HepG2 (cell line): Measurements from ENCODE around the gene CTIF. TPM values are rescaled to one million over a fixed set of nuclear protein-coding genes. Genes with fewer than 3 reads are reported as not detected.

Source experiments
- ATAC-seq: fragments of 200-7000 bp; cut with Tn5 transposase; 3 replicates; pipeline ENCODE4 v1.9.1; 2020; ENCODE audit warnings: mild to moderate bottlenecking, moderate library complexity
- BruUV-seq: library from RNA; stranded (reverse); fragments of 400-500 nt; replicated peaks from 2 replicates; lab custom pipeline; 2021; lab: Mats Ljungman, UMichigan
- CTCF ChIA-PET: fragments of 300-600 bp; formaldehyde crosslinking; extraction: SDS; loops from one replicate; lab custom pipeline; 2021; ENCODE audit warnings: low total read pairs, inconsistent platforms, low intra/inter-chr PET ratio; lab: Yijun Ruan, JAX
- POLR2A ChIA-PET: fragments of 350-600 bp; sonication (Branson Sonifier 250); formaldehyde crosslinking; loops from one replicate; lab custom pipeline; 2020; ENCODE audit warnings: antibody characterized with exemption, inconsistent platforms; lab: Yijun Ruan, JAX
- DNase-seq: peaks from one replicate; pipeline ENCODE4 v3.0.0-alpha.2; 2015; ENCODE audit warnings: low spot score
- FAIRE-seq: peaks from 3 replicates; lab custom pipeline; 2011; peaks lifted over from hg19 to GRCh38; lab: Jason Lieb, UNC
- H2AFZ ChIP-seq: one replicate; pipeline ENCODE4 v1.6.1; 2011; ENCODE audit warnings: low read length, inconsistent platforms
- H3K27ac ChIP-seq: fragments of 300-600 bp; 3 replicates; pipeline ENCODE4 v1.8.0; 2011; ENCODE audit warnings: mixed run types, mild to moderate bottlenecking, mixed read lengths, low read length, inconsistent platforms; ENCODE audit not compliant: insufficient read depth; ENCODE audit errors: extremely low read length
- H3K27me3 ChIP-seq, 2 experiments: fragments of 200-600 bp in 1 of 2; 2 replicates in 1 of 2; 3 replicates in 1 of 2; pipeline versions ENCODE4 v1.6.0 to v1.8.0; 2011; ENCODE audit warnings: low read length in 2 of 2, mild to moderate bottlenecking in 2 of 2, moderate library complexity in 2 of 2, inconsistent platforms in 1 of 2; ENCODE audit not compliant: insufficient read depth in 2 of 2, control insufficient read depth in 1 of 2
- H3K36me3 ChIP-seq, 2 experiments: fragments of 200-600 bp in 1 of 2; replicated peaks in 1 of 2; 2 replicates in 1 of 2; 3 replicates in 1 of 2; pipeline versions ENCODE4 v1.5.1 to v1.8.0; 2011; ENCODE audit warnings: low read length in 2 of 2, inconsistent platforms in 1 of 2; ENCODE audit not compliant: insufficient read depth in 2 of 2, control insufficient read depth in 1 of 2
- H3K4me1 ChIP-seq: 2 replicates; pipeline ENCODE4 v1.5.1; 2012; ENCODE audit warnings: low read length, inconsistent platforms; ENCODE audit not compliant: insufficient read depth
- H3K4me2 ChIP-seq: 2 replicates; pipeline ENCODE4 v1.6.0; 2011; ENCODE audit warnings: low read depth, low read length, inconsistent platforms
- H3K4me3 ChIP-seq, 3 experiments: fragments of 200-600 bp in 1 of 3; sonication (generic), shearing (Covaris generic) in 1 of 3; replicated peaks in 1 of 3; 2 replicates each; pipeline ENCODE4 v1.5.1; 2011 to 2016; ENCODE audit warnings: low read length in 3 of 3, inconsistent platforms in 2 of 3, low read depth in 2 of 3, mild to moderate bottlenecking in 2 of 3, control low read depth in 1 of 3, mixed read lengths in 1 of 3; ENCODE audit not compliant: insufficient read depth in 1 of 3
- H3K79me2 ChIP-seq: one replicate; pipeline ENCODE4 v1.6.1; 2011; ENCODE audit warnings: low read length, inconsistent platforms; ENCODE audit not compliant: insufficient read depth
- H3K9ac ChIP-seq: 2 replicates; pipeline ENCODE4 v1.6.0; 2011; ENCODE audit warnings: mild to moderate bottlenecking, low read depth, low read length, inconsistent platforms; ENCODE audit not compliant: insufficient read depth
- H3K9me3 ChIP-seq: 2 replicates; pipeline ENCODE4 v1.5.1; 2012; ENCODE audit warnings: mild to moderate bottlenecking, low read length
- H4K20me1 ChIP-seq: 2 replicates; pipeline ENCODE4 v1.6.0; 2011; ENCODE audit warnings: inconsistent platforms, mild to moderate bottlenecking, low read length, moderate library complexity; ENCODE audit not compliant: insufficient read depth
- CEBPZ ChIP-seq: IDR thresholded peaks from 2 replicates; pipeline ENCODE4 v1.6.1; 2012; ENCODE audit warnings: low read length, improper control_type of control experiment
- HMGXB3 ChIP-seq: sonication (generic); formaldehyde crosslinking; IDR thresholded peaks from 2 replicates; pipeline ENCODE4 v1.4.0; 2020; ENCODE audit warnings: missing genetic modification reagents, borderline replicate concordance
- ISL2 ChIP-seq: sonication (generic); formaldehyde crosslinking; IDR thresholded peaks from 2 replicates; pipeline ENCODE4 v1.5.0; 2020; ENCODE audit warnings: missing genetic modification reagents
- JARID2 ChIP-seq: sonication (generic); formaldehyde crosslinking; IDR thresholded peaks from 2 replicates; pipeline ENCODE4 v1.8.1; 2023; ENCODE audit warnings: missing genetic modification reagents, inconsistent platforms; ENCODE audit not compliant: insufficient replicate concordance
- MAFG ChIP-seq: sonication (generic); formaldehyde crosslinking; IDR thresholded peaks from 2 replicates; pipeline ENCODE4 v1.5.1; 2020; ENCODE audit warnings: mild to moderate bottlenecking, missing genetic modification reagents
- MATR3 ChIP-seq: sonication (generic); formaldehyde crosslinking; IDR thresholded peaks from 2 replicates; pipeline ENCODE4 v1.4.0; 2020; ENCODE audit warnings: missing genetic modification reagents
- MNT ChIP-seq: fragments of 450-650 bp; IDR thresholded peaks from 2 replicates; pipeline ENCODE4 v1.6.1; 2016
- PCBP1 ChIP-seq: fragments of 200-400 bp; formaldehyde crosslinking; IDR thresholded peaks from 2 replicates; pipeline ENCODE4 v1.6.1; 2017; ENCODE audit warnings: mild to moderate bottlenecking, low read depth, low read length, borderline replicate concordance
- PLRG1 ChIP-seq: fragments of 450-650 bp; conservative IDR thresholded peaks from 2 replicates; pipeline ENCODE4 v1.6.1; 2016
- RNF219 ChIP-seq: sonication (generic); formaldehyde crosslinking; IDR thresholded peaks from 2 replicates; pipeline ENCODE4 v1.5.0; 2020; ENCODE audit warnings: mild to moderate bottlenecking, missing genetic modification reagents
- ZNF790 ChIP-seq: sonication (generic); formaldehyde crosslinking; IDR thresholded peaks from 2 replicates; pipeline ENCODE4 v1.8.0; 2022; ENCODE audit warnings: missing genetic modification reagents, mild to moderate bottlenecking, borderline replicate concordance
- ZSCAN30 ChIP-seq: sonication (generic); formaldehyde crosslinking; IDR thresholded peaks from 2 replicates; pipeline ENCODE4 v1.5.0; 2020; ENCODE audit warnings: mild to moderate bottlenecking, missing genetic modification reagents
- WGBS: methylation state at CpG from one replicate; pipeline ENCODE4 v1.1.6; 2017; ENCODE audit warnings: low lambda C conversion rate; 5-methylcytosine and 5-hydroxymethylcytosine counted together
- in situ Hi-C: cut with HindIII; loops from 2 replicates; pipeline ENCODE4 v1.10.0; 2017; ENCODE audit warnings: low pct_unique_long_range_greater_than_20kb; ENCODE audit not compliant: extremely low pct_ligation_motif_present
- intact Hi-C: fragments of 100-400 bp; cut with micrococcal nuclease; formaldehyde crosslinking; loops from one replicate; pipeline ENCODE4 v1.10.0; 2022; ENCODE audit not compliant: unreplicated experiment
- polyA plus RNA-seq, 8 experiments: library from polyadenylated mRNA; depleted of rRNA in 3 of 8; stranded (reverse) in 7 of 8; unstranded in 1 of 8; fragments of >200 nt; fragmentation: Illumina TruSeq in 4 of 8; extraction: Trizol in 4 of 8; gene quantifications; 2 replicates each; pipeline versions ENCODE4 v1.2.1 to v1.2.3, GENCODE V29; 2011 to 2016; ENCODE audit warnings: low read depth in 4 of 8, missing spikeins in 1 of 8, mixed read lengths in 1 of 8; ENCODE audit not compliant: insufficient read depth in 1 of 8
- total RNA-seq, 5 experiments: library from RNA; depleted of rRNA; stranded (reverse); fragments of >200 nt; fragmentation: Illumina TruSeq; extraction: Trizol; gene quantifications; 2 replicates each; pipeline ENCODE4 v1.2.3, GENCODE V29; 2016; ENCODE audit warnings: low read depth in 1 of 5

The CTIF gene
- total and polyA plus RNA-seq, 2 of the 13 experiments (the other 11 are each of a cell fraction or from before 2014, with no cell fraction given): 18.2 to 28.0 TPM

- no peak overlapping the region for H3K4me3 ChIP-seq
- DNase-seq: no peak
- FAIRE-seq: no peak
- TF ChIP-seq MAFG (CRISPR knock-in tag) (no peak), CEBPZ (no peak), HMGXB3 (no peak), RNF219 (CRISPR knock-in tag) (no peak), ISL2 (CRISPR knock-in tag) (no peak), JARID2 (CRISPR knock-in tag) (no peak), MATR3 (CRISPR knock-in tag) (no peak), PLRG1 (no peak), ZSCAN30 (CRISPR knock-in tag) (no peak), PCBP1 (no peak), ZNF790 (no peak), MNT (no peak)
These were observed 14.4 kb downstream of the CTIF start for GRCh38 chr18:48553236-48553635.

More at GRCh38 chr18:48553236-48553635, 14.4 kb downstream of the CTIF start:
- CTCF ChIA-PET: no interaction called here
- Histone ChIP-seq H3K36me3 (peaks cover 0 to 23% of the 10 kb centered on the region in 2 experiments; a peak in 3 of 5 replicates), H3K9me3 (no peaks in the 10 kb centered on the region), H4K20me1 (no peaks in the 10 kb centered on the region), H3K4me1 (peaks cover 15% of the 10 kb centered on the region), H3K4me2 (no peak overlapping the region), H2AFZ (no peak overlapping the region), H3K27me3 (no peaks in the 10 kb centered on the region), H3K27ac (no peak overlapping the region), H3K79me2 (peaks cover 36% of the 10 kb centered on the region), H3K9ac (no peak overlapping the region)
- in situ Hi-C loops: no loop called here
- intact Hi-C loops: no loop called here
- WGBS: 96% methylated on average over 13 of the region's 13 CpGs
- POLR2A ChIA-PET: no interaction called here
- ATAC-seq: no peak
- no TSS peak for BruUV-seq
